Activated naive CD4-positive, alpha-beta T cell (primary cell): ENCODE results near the gene ADAMTS17.
"Not testable (repeated sequence)": the region's sequence is repeated elsewhere in the genome, so short reads cannot be mapped to it uniquely, and the experiment has no call there.

ENCODE experiments used
- DNase-seq, 4 experiments: peaks; one replicate each; lab custom pipeline; 2025; lab: John Stamatoyannopoulos, UW

ADAMTS17 gene

DNA sequence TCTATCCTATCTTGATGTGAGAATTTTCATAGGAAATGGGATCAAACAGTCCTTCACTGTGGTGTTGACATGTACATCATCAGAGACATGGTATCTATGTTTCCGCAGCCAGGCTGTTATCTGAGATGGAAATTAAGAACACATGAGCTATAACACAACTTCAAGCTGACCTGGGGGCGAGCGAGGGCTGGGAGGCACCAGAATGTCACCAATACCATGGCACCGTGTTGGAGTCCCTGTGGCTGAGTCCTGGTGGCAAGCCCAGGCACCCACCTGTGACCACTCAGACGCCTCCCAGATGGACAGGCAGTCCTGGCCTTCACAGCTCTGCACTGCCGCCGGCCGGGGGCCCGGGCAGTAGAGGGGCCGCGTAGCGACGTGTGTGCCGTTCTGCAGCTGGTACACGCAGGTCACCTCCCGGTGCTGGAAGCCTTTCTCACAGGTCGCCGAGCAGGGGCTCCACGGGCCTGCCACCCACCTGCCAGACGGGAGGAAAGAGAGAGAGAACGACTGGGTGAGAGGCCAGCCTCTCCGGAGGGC lies 344.6 kb downstream of the ADAMTS17 start:
- no peak for DNase-seq

DNA sequence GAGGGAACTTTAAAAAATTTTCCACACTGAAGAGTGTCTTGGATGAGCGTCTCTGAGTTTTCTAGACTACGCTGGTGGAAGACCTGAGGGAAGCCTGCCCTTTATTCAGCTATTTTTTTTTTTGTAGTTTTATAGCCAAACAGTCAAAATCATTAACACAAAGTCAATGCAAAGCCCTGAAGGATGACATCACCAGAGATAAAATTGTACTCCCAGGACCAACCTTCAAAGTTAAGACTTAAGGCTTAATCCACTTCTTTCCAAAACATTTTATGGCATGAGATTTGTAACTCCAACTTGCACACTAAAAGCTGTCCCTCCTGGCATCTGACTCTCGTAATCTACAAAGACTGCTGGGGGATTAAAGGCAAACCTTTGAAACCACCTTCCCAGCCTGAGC lies 345.1 kb downstream of the ADAMTS17 start:
- no peak for DNase-seq

DNA sequence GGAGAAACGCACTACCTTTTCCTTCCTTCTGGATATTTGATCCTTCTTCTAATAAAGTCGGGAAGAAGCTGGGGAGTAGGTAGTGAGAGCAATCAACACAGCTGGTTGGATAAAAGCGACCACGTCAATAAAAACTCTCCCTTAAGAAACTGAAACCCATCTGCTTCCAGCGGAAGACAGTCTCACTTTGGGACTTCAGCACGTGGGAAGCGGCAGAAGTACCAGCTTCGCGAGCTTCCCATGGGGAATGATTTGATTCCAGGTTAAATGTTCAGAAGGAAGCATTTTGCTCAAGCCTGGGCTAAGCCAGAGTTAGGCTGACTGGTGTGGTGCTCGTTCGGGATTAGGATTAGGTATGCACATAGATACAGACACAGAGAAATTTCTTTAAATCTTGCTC lies 346.2 kb downstream of the ADAMTS17 start:
- no peak for DNase-seq

DNA sequence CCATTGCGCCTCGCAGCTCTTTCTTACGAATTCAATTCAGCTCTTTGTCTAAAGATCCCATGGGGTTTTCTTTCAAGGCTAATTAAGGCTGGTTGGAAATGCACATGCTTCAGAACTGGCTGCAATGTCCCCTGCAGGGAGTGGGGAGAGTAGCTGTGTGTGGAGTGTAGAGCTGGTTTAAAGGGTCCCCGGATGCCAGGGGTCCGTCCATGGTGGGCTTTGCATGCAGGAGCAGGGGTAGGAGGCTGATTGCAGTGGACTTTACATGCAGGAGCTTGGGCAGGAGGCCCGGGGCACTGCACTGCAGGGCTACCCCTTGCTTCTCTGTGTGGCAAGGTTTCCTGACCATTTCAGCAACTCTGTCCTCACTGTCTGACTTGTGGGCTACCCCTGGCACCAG lies 346.9 kb downstream of the ADAMTS17 start:
- DNase-seq = no peak

DNA sequence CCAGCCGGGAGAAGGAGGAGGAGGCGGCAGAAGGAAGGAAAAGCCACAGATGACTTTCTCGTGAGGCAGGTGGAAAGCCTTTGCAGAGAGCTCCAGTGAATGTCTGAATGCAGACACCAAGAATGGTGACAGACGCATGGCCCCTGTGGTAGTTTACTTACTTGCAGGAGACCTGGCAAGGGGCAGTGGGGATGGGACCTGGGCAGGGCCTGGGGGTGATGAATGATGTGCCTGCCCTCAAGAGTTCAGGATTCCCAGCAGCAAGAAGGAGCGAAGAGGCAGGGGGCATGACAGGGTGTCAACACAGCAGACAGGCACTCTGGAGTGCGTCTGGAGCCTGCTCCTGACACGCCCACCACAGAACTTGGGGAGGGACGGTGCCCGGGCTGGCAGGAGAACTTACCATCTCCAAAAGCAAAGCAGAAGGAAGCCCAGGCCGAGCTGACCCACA lies 348.1 kb downstream of the ADAMTS17 start:
- DNase-seq = no peak

DNA sequence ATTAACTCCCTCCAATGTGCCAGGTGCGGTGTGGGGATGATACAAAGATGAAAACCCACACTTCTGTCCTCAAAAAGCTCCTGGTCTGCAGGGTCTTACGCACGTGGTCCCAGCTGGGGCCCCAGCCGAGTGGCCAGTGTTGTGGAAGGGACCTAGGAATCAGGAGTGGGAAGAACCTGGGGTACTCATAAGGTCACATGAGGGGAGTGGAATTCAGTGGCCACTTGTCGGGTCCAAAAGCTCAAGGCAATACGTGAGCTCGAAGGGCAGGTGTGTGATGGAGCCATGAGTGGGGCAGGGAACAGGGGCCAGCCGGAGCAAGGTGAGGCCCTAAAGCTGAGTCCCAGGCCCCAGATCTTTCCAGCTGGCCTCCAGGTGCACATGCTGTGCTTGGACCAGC lies 348.5 kb downstream of the ADAMTS17 start:
- no peak for DNase-seq

DNA sequence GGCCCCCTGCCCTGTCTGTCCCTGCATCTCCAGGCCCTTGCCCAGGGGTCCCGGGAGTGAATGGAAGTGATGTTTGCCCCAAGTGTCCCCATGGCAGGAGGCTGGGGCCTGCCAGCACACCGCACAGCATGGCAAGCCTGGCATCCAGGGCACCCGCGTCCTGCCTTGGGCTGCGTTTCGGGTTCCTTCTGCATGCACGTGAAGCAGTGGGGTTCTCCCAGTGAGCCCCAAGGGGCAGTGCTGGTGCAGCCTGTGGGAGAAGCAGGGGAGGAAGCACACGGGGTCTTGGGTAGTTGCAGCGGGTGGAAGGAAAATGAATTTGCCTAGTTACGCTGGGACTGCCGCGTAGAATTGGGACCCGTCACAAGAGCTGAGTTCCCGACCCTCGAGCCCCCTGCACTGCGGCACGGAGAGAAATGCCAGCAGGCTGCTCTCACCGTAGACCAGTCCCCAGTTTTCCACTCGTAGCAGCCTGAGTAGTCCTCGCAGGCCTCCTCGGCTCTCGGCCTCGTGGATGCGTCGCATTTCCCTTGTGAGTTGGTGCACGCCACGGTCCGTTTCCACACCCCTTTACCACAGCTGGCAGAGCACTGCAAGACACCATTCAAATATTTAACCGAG lies 349.1 kb downstream of the ADAMTS17 start:
- no peak for DNase-seq

DNA sequence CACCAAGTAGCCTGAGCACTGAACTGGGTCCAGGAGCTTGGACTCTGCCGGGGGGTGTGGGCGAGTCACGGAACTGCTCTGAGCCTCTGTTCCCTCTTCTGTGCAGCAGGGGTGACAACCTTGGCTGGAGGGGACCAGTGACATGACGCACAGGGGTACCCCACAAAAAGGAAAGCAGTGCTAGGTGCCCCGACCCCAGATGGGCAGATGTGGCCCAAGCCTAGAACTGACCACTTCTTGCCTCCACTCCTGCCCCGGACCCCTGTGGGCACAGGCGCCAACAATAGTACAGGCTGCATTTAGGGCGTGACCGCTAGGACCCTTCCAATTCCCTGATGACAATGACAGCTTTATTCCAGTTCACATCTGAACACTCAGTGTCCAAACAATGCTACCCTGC lies 352.7 kb downstream of the ADAMTS17 start:
- no peak for DNase-seq

DNA sequence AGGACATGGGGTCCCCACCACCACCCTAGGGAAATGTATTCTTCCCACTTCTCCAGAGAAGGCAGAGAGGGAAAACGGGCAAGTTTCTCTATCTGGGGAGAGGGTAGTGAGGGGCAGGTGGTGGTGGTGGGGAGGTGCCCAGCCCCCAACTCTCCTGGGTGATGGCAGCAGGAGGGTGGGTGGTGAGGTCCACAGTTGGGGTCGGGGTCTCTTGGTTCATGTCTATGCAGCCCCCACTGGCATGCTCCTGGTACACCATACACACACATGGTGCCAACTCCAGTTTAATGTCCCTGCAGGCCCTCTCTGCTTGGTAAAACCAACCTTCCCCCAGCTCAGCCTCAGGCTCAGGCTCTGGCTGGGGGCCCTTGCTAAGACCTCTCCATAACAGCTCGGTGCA lies 354.1 kb downstream of the ADAMTS17 start:
- DNase-seq = no peak

DNA sequence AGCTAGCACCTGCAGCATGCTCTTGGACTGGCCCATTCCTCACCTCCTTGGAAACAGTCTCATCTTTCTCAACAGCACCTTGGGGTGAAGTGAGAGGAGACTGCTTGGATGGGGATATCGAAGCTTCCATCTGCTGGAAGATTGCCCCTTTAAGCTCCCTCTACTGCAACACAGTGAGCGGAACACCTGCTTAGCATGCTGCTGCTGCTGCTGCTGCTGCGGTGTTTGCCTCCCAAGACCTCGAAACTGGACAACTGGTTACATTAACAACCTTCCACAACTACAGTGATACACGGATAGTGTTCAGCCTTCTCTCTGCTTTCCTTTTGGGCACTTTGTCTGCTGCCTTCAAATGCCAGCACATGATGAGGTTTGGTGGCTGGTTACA lies 354.7 kb downstream of the ADAMTS17 start:
- DNase-seq = no peak

DNA sequence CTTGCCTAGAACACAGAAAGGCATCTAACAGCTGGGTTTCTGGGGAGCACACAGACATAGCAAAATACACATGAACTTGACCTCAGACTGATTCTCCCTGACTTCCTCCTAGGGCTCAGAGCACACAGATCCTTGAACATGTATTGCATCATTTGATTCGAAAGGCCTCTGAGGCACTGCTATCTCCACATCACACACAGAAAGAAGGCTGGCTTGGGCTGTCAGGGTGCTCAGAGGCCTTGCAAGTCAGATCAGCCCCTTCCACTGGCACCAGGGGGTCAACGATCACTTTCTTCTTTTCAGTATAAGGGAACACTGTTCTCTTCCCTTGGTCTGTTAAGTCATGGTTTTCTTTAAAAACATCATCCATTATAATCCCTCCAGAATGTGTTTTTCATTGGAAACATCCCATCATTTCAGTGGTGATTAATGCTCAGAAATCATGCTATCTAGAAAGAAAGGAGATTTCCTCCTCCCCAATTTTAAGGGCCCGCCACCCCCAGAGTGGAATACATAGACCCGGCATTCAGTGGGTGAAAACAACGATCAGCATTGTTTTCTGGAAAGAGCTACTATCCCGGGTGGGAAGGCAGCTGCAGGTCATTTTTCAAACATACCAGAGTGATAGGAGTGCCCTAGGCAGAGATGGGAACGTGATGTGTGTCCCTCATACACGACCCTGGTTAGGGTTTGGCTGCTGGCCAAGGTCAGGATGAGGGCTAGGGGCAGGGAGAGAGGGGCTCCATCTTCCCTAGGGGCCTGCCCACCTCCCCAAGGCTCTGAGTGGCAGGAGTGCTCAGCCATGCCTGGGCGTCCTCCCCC lies 355.3 kb downstream of the ADAMTS17 start:
- no peak for DNase-seq

DNA sequence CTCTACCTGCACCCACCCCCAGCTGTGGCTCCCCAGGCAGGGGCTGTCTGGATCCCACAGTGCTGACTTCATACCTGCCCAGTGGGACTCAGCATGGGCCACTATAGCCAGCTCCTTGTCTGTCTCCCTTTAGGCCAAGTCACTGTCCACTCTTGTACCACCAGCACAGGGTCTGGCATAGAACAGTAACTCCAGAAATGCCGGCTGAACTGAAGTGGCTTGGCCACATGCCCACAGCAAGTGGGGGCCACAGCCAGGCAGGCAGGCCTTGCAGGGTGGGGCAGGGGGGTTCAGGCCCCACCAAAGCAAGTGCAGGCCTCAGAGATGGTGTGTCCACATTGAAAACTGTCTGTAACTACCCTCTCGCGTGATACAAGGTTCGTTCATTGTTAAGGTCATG lies 355.9 kb downstream of the ADAMTS17 start:
- DNase-seq = no peak

DNA sequence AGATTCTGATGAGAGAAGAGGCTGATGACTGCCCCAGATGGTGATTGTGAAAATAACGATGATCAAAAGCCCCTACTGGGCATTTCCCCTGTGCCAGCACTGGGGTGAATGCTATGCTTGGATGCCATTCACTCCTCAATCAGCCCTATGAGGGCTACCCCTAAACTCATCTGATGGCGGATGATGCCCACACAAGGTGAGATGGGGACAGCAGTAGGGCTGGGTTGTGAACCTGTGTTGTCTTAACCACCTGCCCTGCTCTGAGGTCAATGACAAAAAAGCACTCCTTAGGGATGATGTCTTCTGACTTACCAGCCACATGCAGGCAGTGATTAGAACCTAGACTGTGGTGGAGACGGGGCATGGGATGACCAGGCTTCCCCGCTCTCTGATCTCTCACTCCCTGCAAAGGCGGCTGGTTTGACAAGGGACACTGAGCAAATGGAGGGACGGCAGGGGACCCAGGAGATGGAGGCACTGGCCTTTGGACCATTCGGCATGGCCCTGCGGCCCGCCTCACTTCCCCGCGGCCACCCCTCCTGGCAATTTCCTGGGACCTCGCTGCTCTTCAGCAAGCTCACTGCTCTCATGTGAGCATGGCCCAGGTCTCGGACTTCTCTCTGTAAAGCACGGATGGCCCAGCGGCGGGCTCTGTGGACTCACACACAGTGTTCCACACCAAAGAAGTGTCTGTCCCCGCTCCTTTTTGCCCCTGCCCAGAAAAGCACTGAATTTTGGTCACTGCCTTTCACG lies 357.1 kb downstream of the ADAMTS17 start:
- no peak for DNase-seq

DNA sequence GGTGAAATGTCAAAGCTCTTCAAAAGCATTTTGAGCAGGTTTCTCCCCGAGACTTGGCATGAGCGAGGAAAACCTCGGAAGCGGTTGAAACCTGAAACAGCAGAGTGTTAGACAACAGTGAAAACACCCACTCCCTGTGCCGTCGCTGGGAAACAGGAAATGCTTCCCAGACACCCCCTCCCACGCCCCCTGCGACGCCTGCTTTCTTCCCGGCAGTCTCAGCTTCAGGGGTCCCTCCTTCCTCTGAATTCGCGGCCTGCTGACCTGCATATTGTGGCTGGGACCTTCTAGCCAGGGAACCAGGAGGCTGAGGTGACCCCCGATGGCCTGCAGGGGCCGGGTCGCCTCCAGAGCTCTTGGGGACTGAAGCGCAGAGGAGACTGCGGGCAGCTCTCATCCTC lies 357.9 kb downstream of the ADAMTS17 start:
- no peak for DNase-seq

DNA sequence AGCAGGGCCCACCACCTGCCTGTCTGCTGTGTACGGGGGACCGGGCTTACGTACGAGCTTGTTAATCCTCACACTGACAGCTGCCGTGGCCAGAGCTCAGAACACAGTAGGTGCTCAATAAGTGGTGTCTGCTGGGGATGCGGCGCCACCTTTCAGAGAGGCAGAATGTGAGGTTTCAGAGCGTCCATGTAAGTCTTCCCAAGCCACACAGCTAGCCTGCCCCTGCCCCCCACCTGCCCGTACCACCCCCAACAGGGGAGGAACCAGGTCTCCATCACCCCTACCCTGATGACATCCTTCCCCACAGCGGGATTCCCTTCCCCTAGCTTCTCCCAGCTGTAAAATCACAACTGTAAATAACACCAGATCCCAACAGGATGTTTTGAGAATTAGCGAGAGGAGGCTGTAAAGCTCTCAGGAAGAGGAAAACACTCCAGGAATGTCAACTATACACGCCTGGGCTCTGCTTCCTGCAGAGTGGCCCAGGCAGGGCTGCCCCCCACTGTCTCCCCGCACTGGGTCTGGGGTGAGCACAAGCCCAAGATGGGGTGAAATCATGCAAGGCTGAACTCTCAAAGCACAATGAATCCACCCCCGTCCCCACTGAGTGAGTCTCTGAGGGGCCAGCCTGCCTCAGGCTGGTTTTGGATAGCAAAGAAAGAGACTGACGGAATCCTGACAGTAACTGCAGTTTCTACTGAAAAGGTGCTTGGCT lies 358.4 kb downstream of the ADAMTS17 start:
- DNase-seq = no peak

DNA sequence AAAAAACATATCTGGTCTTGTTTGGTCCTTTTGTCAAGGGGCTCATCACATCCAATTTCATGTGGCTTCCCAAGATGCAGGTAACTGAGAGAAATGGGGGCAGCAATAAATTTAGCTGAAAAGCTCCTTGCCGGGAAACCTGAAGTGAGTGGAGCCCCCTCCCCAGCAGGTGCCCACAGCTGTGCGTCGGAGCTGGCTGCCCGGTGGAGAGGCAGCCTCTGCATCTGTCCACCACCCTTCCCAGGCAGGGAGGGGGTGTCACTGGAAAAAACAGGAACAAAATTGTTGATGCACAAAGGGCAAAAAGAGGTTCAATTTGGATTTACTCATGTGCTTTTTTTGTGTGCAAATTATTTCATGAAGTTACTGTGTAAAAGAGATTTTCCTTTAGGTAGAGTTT lies 359.1 kb downstream of the ADAMTS17 start:
- DNase-seq = no peak

DNA sequence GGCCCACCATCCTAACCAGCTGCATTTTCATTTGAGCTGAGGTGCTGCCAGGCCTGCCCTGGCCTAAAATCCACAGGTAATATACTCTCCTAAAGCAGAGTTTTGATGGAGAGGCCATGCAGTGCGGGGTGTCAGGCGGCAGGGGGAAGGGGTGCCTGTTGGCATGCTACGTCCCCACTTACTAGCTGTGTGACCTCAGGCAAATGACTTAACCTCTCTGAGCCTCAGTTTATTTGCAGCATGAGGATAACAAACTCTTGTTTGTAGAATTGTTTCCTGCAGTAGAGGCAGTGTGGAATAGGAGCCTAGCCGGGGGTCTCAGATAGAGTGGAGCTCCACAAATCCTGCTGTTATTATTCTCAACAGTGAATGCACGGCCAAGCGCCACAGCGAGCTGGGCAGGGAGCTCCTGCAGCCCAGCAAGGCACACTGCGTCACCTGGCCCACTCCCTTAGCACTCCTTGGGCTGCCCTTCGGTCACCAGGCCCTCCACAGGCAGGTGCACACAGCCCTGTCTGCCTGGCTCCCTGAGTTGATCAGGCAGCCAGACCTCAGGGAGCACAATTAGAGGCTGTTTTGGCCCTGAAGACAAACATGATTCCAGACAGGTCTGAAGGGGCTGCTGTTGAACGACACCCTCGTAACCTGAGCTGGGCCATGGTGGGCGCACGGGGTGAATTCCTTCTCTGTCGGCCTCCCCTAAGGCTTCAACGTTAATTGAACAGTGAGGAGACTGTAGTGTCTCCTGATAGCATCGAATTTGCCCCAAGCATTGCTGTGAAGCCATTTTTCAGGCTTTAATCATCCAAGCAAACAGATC lies 359.7 kb downstream of the ADAMTS17 start:
- no peak for DNase-seq

DNA sequence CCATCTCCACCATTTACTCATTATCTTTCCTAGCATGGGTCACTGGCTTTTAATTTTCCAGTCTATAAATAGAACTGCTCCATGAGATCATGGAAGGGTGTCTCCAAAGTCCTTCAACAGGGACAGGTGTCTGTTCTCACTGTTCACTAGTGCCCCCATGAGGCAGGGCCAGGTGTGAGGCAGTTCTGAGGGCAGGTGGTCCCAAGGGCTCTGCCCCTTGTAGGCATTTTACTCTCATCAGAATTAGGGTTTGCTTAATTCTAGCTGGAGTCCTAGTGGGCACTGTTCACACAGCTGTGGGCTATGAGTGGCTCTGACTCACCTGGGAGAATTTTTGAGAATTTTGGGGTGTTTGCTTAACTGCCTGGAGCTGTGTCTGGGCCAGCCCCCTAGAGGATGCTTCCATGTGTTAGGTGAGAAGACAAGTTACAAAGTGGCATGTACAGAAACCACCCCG lies 360.6 kb downstream of the ADAMTS17 start:
- no peak for DNase-seq

DNA sequence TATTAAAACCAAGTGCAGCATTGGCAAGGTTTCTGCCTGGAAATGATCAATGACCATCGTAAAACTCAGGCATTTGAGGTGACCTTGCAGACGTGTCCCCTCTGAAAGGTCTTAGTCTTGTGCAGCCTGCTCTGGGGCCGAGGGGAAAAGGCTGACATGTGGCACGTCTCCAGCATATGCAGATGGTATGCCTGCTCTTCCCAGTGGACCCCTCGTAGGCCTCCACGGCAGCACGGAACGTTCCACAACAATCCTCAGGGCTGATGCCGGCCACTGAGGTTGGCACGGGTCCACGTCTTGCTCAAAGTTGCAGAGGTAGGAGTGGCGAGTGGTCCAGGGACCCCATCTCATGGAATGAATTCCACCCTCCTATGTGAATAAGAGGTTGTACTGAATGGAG lies 361.0 kb downstream of the ADAMTS17 start:
- DNase-seq = no peak

DNA sequence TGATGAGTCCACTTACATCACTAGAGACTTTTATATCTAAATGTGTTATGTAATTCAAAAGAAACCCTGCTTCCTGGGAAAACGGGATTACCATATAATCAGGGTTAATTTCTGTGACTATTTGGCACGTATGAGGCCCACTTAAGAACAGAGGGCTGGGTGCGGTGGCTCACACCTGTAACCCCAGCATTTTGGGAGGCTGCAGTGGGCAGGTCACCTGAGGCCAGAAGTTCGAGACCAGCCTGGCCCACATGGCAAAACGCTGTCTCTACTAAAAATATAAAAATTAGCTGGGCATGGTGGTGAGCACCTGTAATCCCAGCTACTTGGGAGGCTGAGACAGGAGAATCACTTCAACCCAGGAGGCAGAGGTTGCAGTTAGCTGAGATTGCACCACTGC lies 361.9 kb downstream of the ADAMTS17 start:
- DNase-seq = not testable (repeated sequence)

DNA sequence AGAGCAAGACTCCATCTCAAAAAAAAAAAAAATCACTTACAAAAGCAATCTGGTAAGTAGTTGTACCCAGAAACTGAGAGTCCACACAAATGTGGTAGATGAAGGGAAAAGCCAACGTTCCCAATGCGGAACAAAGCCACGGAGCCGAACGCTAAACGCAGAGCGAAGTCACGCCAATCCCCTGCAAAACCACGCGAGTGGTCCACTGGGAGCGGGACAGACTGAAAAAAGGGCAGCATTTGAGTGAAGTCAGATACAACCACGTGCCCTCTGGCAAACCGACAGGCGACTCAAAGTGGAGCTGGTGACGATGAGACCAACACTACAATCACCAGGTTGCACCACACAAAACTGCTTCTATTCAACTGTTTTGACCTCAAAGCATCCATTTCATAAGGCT lies 362.4 kb downstream of the ADAMTS17 start:
- no peak for DNase-seq
